ENCODE results near the gene PCDH9.

PCDH9 gene

DNA sequence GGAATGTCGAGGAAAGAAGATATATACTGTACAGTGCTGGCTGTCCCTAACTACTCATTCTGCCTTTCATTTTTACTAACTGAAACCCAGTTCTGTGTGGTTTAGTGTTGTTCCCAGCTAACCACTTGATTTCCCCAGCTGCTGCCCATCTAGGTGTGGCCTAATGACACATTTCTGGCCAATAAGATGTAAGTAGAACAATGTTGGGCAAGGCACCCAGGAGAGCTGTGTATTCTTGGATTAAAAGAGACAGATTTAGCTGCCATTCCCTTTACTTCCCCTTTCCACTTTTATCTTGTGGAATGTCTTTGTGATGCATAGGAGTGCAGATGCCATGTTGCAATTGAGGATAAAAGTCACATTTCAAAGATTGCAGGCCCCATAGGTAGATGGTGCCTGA lies 28.3 kb upstream of the PCDH9 start:
- TF ChIP-seq, protein P1, sequence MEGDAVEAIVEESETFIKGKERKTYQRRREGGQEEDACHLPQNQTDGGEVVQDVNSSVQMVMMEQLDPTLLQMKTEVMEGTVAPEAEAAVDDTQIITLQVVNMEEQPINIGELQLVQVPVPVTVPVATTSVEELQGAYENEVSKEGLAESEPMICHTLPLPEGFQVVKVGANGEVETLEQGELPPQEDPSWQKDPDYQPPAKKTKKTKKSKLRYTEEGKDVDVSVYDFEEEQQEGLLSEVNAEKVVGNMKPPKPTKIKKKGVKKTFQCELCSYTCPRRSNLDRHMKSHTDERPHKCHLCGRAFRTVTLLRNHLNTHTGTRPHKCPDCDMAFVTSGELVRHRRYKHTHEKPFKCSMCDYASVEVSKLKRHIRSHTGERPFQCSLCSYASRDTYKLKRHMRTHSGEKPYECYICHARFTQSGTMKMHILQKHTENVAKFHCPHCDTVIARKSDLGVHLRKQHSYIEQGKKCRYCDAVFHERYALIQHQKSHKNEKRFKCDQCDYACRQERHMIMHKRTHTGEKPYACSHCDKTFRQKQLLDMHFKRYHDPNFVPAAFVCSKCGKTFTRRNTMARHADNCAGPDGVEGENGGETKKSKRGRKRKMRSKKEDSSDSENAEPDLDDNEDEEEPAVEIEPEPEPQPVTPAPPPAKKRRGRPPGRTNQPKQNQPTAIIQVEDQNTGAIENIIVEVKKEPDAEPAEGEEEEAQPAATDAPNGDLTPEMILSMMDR (IDR thresholded peaks at IDR 0.05; ENCODE audit: low read depth, low read length) = no peak
- no peak overlapping the region for H3K4me3 ChIP-seq (ENCODE audit: low read depth, low read length)

DNA sequence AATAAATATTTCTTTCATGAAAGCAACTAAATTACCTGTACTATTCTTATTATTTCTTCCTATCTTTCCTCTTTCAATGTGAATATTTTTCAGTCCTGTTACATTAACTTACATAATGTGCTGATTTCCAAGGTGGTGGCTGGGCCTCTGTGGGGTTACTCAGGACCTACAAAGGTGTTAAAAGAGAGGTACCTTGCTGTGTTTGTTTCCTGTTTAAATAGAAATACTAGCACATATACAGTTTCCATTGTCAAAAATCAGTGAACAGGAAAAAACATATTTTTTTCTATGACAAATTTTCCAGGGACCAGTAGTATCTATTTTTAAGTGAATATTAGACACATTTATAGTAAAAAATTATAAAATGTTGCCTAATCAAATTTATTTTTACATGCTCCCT lies 8.7 kb upstream of the PCDH9 start:
- H3K4me3 ChIP-seq (ENCODE audit: low read depth, low read length) = no peak overlapping the region

DNA sequence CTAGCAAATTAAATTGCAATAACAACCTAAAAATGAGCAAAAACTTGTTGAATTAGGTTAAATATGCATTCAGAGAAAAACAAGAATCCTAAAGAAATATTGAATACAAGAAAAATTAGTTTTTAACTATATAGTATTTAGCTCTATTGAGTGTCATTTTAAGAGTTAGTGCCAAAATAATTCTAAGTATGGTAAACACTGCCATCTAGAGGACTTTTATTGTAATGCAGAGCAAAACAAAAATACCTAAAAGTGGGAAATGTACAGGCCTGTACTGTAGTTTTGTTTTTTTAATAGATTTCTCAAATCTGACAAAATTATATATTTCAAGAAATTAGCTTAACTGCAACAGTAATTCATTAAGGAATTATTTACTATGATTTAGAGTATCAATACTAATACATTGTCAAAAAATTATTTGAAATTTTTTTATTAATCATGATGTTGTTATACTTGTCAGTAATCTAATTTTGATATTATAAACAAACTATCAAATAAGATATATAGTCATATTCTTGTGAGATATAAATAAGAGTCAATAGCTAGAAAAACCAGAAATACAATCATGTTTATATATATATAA lies 8.2 kb upstream of the PCDH9 start:
- TF ChIP-seq, protein P1 (IDR thresholded peaks at IDR 0.05; ENCODE audit: low read depth, low read length) = peak; percentile 17; the same call in 1 of the 2 replicates
- no peak overlapping the region for H3K4me3 ChIP-seq (ENCODE audit: low read depth, low read length)

More for the DNA sequence above, 8.7 kb upstream of the PCDH9 start:
- TF ChIP-seq, protein P1 (IDR thresholded peaks at IDR 0.05; ENCODE audit: low read depth, low read length) = no peak

DNA sequence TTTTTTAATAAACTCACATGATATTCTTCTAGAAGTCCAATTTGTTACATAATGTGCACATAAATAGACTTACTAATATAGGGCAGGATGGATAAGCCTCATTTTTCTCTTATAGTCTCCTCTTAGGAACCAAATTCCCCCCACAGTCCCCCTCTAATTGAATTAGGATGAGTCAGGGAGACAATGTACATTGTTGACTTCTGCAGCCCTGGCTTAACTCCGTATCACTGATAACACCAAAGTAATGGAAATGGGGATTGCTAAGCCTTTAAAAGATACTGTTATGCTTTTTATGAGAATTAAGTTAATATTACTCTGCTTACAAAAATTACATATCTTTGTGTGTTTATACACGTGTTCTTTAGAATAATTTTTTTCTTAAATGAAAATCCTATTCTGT lies 5.1 kb upstream of the PCDH9 start:
- H3K4me3 ChIP-seq (ENCODE audit: low read depth, low read length) = no peak overlapping the region
- TF ChIP-seq, protein P1 (IDR thresholded peaks at IDR 0.05; ENCODE audit: low read depth, low read length) = no peak

DNA sequence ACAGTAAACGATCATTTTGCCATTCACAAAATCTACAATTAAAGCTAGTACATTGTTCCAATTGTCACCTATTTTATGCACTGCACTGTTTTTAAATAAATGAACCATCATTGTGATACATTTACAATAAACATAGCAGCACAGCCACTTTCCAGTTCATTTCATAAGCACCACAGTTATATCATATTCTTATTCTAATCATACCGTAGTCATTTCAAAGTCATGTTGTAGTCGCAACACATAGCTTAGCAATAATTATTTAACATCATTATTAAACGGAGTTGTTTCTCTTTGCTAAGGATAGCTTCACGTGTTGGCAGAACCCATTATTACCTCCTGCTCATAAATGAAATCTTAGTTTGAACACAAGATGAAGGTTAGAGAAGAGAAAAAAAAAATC lies 2.2 kb upstream of the PCDH9 start:
- H3K4me3 ChIP-seq (ENCODE audit: low read depth, low read length) = no peak overlapping the region
- TF ChIP-seq, protein P1 (IDR thresholded peaks at IDR 0.05; ENCODE audit: low read depth, low read length) = no peak

DNA sequence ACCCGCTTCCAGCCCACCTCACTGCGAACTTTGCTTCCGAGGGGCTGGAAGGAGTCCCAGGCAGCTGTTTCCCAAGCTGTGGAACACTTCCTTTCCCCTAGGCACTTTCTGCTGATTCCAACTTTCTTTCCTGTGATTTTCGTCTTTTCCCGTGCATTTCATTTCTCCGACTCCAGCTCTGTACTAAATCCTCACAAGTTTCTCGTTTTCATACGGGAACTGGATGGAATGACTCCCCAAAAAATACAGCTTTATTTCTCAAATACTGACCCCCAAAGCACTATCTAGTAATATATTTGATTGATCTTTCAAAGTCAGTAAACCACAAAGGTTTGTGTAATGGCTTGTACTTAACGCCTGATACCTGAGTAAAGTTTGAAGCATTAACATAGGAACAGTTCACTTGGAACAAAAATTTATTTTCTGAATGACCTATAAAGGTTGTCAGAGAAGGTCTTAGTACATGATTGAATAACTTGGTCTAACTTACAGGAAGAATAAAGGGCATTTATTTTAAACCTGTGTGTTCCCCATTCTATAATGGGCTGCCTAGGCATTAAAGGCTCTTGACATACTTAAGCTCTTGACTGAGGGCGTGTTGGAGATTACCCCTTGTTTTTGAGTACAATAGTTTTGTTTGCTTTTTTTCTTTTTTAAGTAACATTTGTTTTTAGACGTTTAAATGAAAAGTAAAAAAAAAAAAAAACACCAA lies 1.3 kb upstream of the PCDH9 start:
- H3K4me3 ChIP-seq (ENCODE audit: low read depth, low read length) = peak overlapping the region; percentile 96
- TF ChIP-seq, protein P1 (IDR thresholded peaks at IDR 0.05; ENCODE audit: low read depth, low read length) = no peak
